Mesodermal cell (in vitro differentiated cells): ENCODE data around the gene LGMN.
"Not testable (repeated sequence)": the region's sequence is repeated elsewhere in the genome, so short reads cannot be mapped to it uniquely, and the experiment has no call there.

Source experiments
- H3K27ac ChIP-seq: 2 replicates; pipeline ENCODE4 v1.7.0; 2013; ENCODE audit warnings: mild to moderate bottlenecking, low read depth, low read length, moderate library complexity; ENCODE audit not compliant: severe bottlenecking
- H3K36me3 ChIP-seq: 2 replicates; pipeline ENCODE4 v1.7.1; 2013; ENCODE audit warnings: mild to moderate bottlenecking, low read length, moderate library complexity; ENCODE audit not compliant: control insufficient read depth, insufficient read depth
- H3K4me1 ChIP-seq: one replicate; pipeline ENCODE4 v1.7.1; 2013; ENCODE audit warnings: mild to moderate bottlenecking, low read length; ENCODE audit not compliant: insufficient read depth, control insufficient read depth, poor library complexity, severe bottlenecking
- H3K4me3 ChIP-seq: 2 replicates; pipeline ENCODE4 v1.7.0; 2013; ENCODE audit warnings: low read length, control low read depth, mild to moderate bottlenecking; ENCODE audit not compliant: insufficient read depth, poor library complexity, severe bottlenecking; ENCODE audit errors: extremely low read depth
- H3K9me3 ChIP-seq: 2 replicates; pipeline ENCODE4 v1.7.1; 2013; ENCODE audit warnings: mild to moderate bottlenecking, low read length, moderate library complexity; ENCODE audit not compliant: control insufficient read depth
- WGBS, 2 experiments: methylation state at CpG; one replicate each; pipeline ENCODE4 v1.1.5; 2013; ENCODE audit warnings: missing lambda C conversion rate in 2 of 2; ENCODE audit not compliant: insufficient coverage in 2 of 2; 5-methylcytosine and 5-hydroxymethylcytosine counted together

LGMN gene

DNA sequence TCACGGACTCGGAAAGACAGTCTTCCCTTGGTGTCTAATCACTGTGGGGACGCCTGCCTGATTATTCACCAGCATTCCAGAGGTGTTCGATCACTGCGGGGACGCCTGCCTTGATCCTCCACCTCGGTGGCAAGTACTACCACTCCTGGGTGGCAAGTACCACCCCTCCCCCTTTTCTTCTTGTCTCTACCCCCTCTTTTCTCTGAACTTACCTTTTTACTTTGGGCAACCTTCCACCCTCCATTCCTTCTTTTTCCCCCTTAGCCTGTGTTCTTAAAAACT is 12.0 kb upstream of the LGMN start:
- H3K4me3 ChIP-seq, result no peak overlapping the region
- no peaks in the 10 kb centered on the region for H3K9me3 ChIP-seq
- H3K36me3 ChIP-seq, result no peaks in the 10 kb centered on the region
- H3K4me1 ChIP-seq, result peaks cover 5% of the 10 kb centered on the region
- 81 to 90% methylated on average over 7 of the region's 7 CpGs for WGBS, 2 experiments
- H3K27ac ChIP-seq, result no peak overlapping the region

DNA sequence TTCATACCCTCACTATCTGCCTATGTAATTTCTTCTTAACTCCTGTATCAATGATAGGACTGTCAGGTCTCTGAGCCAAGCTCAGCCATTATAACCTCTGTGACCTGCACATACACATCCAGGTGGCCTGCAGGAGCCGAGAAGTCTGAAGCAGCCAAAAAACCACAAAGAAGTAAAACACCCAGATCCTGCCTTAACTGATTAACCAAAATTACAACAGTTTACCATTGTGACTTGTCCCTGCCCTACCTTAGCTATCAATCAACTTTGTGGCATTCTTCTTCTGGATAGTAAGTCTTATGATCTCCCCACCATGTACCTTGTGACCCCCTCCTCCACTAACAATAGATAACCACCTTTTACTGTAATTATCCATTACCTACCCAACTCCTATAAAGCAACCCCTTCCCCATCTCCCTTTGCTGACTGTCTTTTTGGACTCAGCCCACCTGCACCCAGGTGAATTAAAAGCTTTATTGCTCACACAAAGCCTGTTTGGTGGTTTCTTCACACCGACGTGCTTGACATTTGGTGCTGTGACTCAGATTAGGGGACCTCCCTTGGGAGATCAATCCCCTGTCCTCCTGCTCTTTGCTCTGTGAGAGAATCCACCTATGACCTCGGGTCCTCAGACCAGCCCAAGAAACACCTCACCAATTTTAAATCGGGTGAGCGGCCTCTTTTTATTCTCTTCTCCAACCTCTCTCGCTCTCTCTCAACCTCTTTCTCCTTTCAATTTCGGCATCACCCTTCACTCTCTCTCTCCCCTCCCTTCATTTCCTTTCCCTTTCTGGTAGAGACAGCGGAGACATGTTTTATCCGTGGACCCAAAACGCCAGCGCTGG is 11.5 kb upstream of the LGMN start:
- H3K9me3 ChIP-seq, result no peaks in the 10 kb centered on the region
- no peak overlapping the region for H3K27ac ChIP-seq
- no peaks in the 10 kb centered on the region for H3K36me3 ChIP-seq
- peaks cover 5% of the 10 kb centered on the region for H3K4me1 ChIP-seq
- H3K4me3 ChIP-seq, result no peak overlapping the region
- 90 to 96% methylated on average over 12 of the region's 12 CpGs for WGBS, 2 experiments

DNA sequence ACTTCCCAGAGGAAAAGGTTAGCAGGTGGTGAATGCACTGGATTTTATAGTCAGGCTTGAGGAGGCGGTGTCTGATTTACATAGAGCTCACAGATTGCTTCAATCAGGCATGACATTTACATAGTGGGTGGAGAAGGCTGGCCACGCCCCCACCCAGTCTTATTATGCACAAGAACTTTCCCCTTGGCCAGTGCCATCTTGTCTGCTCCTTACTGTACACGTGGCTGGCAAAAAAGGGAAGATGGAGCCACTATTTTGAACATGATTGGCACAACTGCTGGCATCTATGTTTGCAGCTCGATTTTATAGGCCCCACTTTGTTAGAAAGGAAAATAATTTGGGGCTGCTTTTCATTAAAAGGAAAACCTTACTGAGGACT is 10.9 kb upstream of the LGMN start:
- WGBS, 2 experiments, result 75 to 90% methylated on average over 2 to 3 of the region's 4 CpGs
- no peaks in the 10 kb centered on the region for H3K36me3 ChIP-seq

DNA sequence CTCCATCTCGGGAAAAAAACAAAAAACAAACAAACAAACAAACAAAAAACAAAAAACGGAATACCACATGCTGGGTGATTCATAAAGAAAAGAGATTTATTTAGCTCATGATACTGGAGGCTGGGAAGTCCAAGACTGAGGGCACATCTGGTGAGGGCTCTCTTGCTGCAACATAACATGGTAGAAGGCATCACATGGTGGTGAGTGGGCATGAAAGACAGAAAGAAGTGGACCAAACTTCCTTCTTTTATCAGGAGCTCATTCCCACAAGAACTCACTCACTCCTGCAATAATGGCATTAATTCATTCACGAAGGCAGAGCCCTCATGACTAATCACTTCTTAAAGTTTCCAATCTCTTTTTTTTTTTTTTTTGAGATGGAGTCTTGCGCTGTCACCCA is 8.0 kb upstream of the LGMN start:
- H3K27ac ChIP-seq, result no peak overlapping the region
- 85 to 100% methylated on average over 1 to 2 of the region's 4 CpGs for WGBS, 2 experiments
- no peaks in the 10 kb centered on the region for H3K9me3 ChIP-seq
- no peak overlapping the region for H3K4me3 ChIP-seq
- peaks cover 5% of the 10 kb centered on the region for H3K4me1 ChIP-seq
- H3K36me3 ChIP-seq, result no peaks in the 10 kb centered on the region

More for the DNA sequence above, 10.9 kb upstream of the LGMN start:
- H3K4me3 ChIP-seq, result no peak overlapping the region
- H3K4me1 ChIP-seq, result peaks cover 5% of the 10 kb centered on the region
- H3K27ac ChIP-seq, result no peak overlapping the region
- no peaks in the 10 kb centered on the region for H3K9me3 ChIP-seq

DNA sequence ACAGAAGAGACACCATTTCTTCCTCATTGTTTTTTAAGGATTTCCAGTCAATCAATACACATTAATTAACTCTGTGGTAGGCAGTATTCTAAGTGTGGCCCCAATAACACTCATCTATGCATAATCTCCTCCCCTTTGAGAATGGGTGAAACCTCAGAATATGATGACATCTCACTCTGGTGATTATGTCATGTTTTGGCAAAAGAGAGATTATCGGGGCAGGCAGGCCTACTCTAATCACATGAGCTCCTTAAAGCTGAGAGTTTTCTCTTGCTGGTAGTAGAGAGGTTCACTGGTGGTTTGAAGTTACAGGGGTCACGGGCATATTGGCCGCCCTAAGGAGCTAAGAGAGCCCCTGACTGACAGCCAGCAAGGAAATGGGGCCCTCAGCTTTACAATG is 7.1 kb upstream of the LGMN start:
- WGBS, 2 experiments, result 94% methylated on average over 2 to 3 of the region's 3 CpGs
- no peak overlapping the region for H3K27ac ChIP-seq
- no peaks in the 10 kb centered on the region for H3K36me3 ChIP-seq
- H3K4me3 ChIP-seq, result no peak overlapping the region
- no peaks in the 10 kb centered on the region for H3K9me3 ChIP-seq
- H3K4me1 ChIP-seq, result peaks cover 5% of the 10 kb centered on the region

DNA sequence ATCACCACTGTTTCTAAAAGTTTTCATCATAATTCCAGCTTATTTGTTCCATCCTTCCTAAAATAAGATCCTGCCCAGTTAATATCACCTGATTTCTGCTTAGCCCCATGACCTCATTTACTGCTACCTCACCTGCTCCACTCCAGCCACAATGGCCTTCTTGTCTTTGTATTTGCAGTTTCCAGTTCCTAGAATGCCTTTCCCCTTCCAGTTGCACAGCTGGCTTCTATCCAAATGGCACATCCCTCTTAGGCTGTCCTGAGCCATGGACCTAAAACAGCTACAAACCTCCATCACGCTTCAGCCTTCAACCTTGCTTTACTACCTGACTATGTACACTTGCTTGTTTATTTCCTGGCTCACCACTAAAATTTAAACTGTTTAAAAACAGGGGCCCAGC is 6.5 kb upstream of the LGMN start:
- Histone ChIP-seq H3K36me3 (no peaks in the 10 kb centered on the region), H3K4me3 (no peak overlapping the region), H3K4me1 (peaks cover 2% of the 10 kb centered on the region), H3K9me3 (no peaks in the 10 kb centered on the region), H3K27ac (no peak overlapping the region)
- 93 to 100% methylated on average over 1 of the region's 1 CpG for WGBS, 2 experiments

DNA sequence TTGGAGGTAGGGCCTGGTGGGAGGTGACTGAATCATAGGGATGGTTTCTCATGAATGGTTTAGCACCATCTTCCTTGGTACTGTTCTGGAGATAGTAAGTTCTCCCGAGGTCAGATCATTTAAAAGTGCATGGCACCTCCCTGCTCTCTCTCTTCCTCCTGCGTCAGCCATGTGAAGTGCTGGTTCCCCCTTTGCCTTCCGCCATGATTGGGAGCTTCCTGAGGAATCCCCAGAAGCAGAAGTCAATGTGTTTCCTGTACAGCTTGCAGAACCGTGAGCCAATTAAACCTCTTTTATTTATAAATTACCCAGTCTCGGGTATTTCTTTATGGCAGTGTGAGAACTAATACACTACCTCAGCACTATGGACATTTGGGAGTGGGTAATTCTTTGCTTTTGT is 4.8 kb upstream of the LGMN start:
- H3K36me3 ChIP-seq, result no peaks in the 10 kb centered on the region
- H3K4me3 ChIP-seq, result no peak overlapping the region
- H3K9me3 ChIP-seq, result no peaks in the 10 kb centered on the region
- WGBS, 2 experiments, result 91 to 95% methylated on average over 3 of the region's 5 CpGs
- H3K27ac ChIP-seq, result no peak overlapping the region
- H3K4me1 ChIP-seq, result no peaks in the 10 kb centered on the region

DNA sequence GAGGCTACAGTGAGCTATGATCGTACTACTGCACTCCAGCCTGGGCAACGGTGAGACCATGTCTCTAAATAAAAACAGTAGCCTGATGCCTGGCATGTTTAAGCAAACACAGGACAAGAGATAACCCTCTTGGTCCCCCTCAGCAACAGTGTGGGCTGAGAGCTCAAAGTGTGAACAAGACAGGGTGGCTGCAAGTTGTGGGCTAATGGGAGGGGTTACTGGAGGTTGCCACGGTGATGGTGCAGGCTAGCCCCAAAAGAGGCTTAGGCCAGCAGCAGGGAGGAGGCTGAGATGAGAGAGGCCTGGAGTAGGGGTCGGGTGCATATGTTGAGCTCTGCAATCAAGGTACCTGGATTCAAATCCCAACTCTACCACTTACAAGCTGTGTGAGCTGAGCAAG is 3.4 kb upstream of the LGMN start:
- H3K36me3 ChIP-seq, result no peaks in the 10 kb centered on the region
- 84 to 100% methylated on average over 3 of the region's 4 CpGs for WGBS, 2 experiments
- peaks cover 4% of the 10 kb centered on the region for H3K4me1 ChIP-seq
- no peaks in the 10 kb centered on the region for H3K9me3 ChIP-seq
- H3K27ac ChIP-seq, result no peak overlapping the region
- H3K4me3 ChIP-seq, result no peak overlapping the region

DNA sequence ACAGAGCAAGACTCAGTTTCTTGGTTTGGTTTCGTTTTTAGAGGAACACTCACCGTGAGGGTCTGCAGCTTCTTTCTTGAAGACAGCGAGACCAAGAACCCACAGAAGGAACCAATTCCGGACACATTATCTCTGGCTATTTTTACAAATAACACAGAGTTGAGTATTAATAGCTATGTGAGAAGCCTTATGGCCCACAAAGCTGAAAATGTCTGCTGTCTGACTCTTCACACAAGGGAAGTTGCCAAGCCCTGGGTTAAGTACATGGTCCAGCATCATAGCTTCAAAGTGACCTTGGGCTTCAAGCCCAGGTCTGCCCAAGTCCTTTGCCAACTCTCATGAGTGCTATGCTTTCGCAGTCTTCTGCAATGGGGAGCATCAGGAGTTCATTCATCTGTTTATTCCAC is 2.6 kb upstream of the LGMN start:
- H3K4me1 ChIP-seq, result peaks cover 4% of the 10 kb centered on the region
- no peak overlapping the region for H3K27ac ChIP-seq
- H3K9me3 ChIP-seq, result no peaks in the 10 kb centered on the region
- H3K36me3 ChIP-seq, result no peaks in the 10 kb centered on the region
- 89 to 93% methylated on average over 3 to 5 of the region's 5 CpGs for WGBS, 2 experiments
- no peak overlapping the region for H3K4me3 ChIP-seq

DNA sequence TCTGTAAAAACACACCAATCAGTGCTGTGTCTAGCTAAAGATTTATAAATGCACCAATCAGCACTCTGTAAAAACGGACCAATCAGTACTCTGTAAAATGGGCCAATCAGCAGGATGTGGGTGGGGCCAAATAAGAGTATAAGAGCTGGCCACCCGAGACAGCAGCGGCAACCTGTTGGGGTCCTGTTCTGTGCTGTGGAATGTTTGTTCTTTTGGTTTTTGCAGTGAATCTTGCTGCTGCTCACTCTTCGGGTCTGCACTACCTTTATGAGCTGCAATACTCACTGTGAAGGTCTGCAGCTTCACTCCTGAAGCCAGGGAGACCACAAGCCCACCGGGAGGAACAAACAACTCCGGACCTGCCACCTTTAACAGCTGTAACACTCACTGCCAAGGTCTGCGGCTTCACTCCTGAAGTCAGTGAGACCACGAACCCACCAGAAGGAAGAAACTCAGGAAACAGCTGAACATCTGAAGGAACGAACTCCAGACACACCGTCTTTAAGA is 1.8 kb upstream of the LGMN start:
- WGBS, 2 experiments, result 90 to 95% methylated on average over 8 to 10 of the region's 10 CpGs
- H3K4me1 ChIP-seq, H3K4me3 ChIP-seq, H3K36me3 ChIP-seq, H3K27ac ChIP-seq, H3K9me3 ChIP-seq: not testable (repeated sequence)

DNA sequence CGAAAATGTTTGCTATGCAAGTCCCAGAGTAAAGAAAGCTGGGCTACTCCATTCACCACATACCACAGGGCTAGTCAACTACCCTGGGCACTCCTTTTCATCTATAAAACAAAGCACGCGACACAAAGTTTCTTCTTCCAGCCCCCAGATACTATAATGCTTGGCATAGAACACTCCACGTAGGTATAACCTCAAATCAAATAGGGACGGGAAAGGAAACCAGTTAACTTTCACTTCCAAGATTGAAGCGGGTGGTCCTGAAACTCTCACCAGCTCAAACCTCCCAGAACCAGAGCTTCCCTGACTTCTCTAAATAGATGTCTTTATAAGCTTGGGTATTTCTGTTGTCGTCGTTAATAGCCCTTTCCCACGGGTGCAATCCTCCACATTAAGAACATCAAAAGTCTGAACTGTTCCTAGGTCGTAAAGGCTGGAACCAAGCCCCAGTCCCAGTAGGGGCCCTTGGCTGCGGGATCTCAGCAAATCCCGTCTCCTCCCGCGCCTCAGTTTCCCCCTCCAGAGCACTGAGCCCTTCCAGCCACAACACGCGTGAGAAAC is 647 bp downstream of the LGMN start:
- no peaks in the 10 kb centered on the region for H3K9me3 ChIP-seq
- H3K36me3 ChIP-seq, result peaks cover 11% of the 10 kb centered on the region
- peak overlapping the region; percentile 76 for H3K4me3 ChIP-seq
- WGBS, 2 experiments, result 16 to 17% methylated on average over 8 to 9 of the region's 16 CpGs
- peaks cover 4% of the 10 kb centered on the region for H3K4me1 ChIP-seq
- H3K27ac ChIP-seq, result peak overlapping the region; percentile 81
